HEK293 (cell line): ENCODE results near the gene KCNJ2.

Experiments
- CTCF ChIA-PET: fragments of 350-600 bp; formaldehyde crosslinking; extraction: SDS; loops from one replicate; lab custom pipeline; 2021; ENCODE audit warnings: antibody characterized with exemption; lab: Yijun Ruan, JAX
- POLR2A ChIA-PET: fragments of 300-600 bp; formaldehyde crosslinking; extraction: SDS; loops from one replicate; lab custom pipeline; 2020; ENCODE audit warnings: antibody characterized with exemption, inconsistent platforms; lab: Yijun Ruan, JAX
- H3K27ac ChIP-seq: fragments of 200-500 bp; sonication (Bioruptor generic); 2 replicates; pipeline ENCODE4 v1.5.1; 2014; ENCODE audit warnings: low read depth, low read length, control low read depth, inconsistent platforms; ENCODE audit errors: extremely low read depth
- H3K36me3 ChIP-seq, 2 experiments: fragments of 200-500 bp in 1 of 2; sonication (Bioruptor generic) in 1 of 2; 1 replicate in 1 of 2; 2 replicates in 1 of 2; pipeline ENCODE4 v1.5.1; 2014 to 2017; ENCODE audit warnings: inconsistent platforms in 2 of 2, low read length in 2 of 2; ENCODE audit not compliant: control insufficient read depth in 2 of 2, insufficient read depth in 1 of 2
- H3K4me1 ChIP-seq: fragments of 200-500 bp; sonication (Bioruptor generic); 2 replicates; pipeline ENCODE4 v1.5.1; 2014; ENCODE audit warnings: mild to moderate bottlenecking, low read length, inconsistent platforms; ENCODE audit not compliant: control insufficient read depth, insufficient read depth
- H3K4me3 ChIP-seq: 2 replicates; pipeline ENCODE4 v1.5.1; 2011; ENCODE audit warnings: low read depth, mild to moderate bottlenecking, control low read depth, low read length, moderate library complexity
- H3K9me3 ChIP-seq: fragments of 200-500 bp; sonication (Bioruptor generic); 2 replicates; pipeline ENCODE4 v1.5.1; 2014; ENCODE audit warnings: low read depth, low read length, inconsistent platforms; ENCODE audit not compliant: control insufficient read depth, insufficient read depth
- PRDM1 ChIP-seq: fragments of 450-650 bp; formaldehyde crosslinking; IDR thresholded peaks from 2 replicates; pipeline ENCODE4; 2016; ENCODE audit warnings: missing biosample characterization, missing genetic modification characterization
- RBAK ChIP-seq: fragments of 450-650 bp; formaldehyde crosslinking; IDR thresholded peaks from 2 replicates; pipeline ENCODE4 v1.5.1; 2016; ENCODE audit warnings: missing biosample characterization, missing genetic modification characterization
- ZBTB20 ChIP-seq: fragments of 450-650 bp; formaldehyde crosslinking; IDR thresholded peaks from 2 replicates; pipeline ENCODE4 v1.5.1; 2016; ENCODE audit warnings: missing biosample characterization, missing genetic modification characterization
- ZBTB7A ChIP-seq: fragments of 450-650 bp; formaldehyde crosslinking; IDR thresholded peaks from 2 replicates; pipeline ENCODE4 v1.5.1; 2016; ENCODE audit warnings: low read depth, missing biosample characterization, missing genetic modification characterization
- ZNF2 ChIP-seq: fragments of 450-650 bp; formaldehyde crosslinking; IDR thresholded peaks from 2 replicates; pipeline ENCODE4 v1.5.1; 2016; ENCODE audit warnings: missing biosample characterization, missing genetic modification characterization
- ZNF239 ChIP-seq: fragments of 450-650 bp; formaldehyde crosslinking; IDR thresholded peaks from 2 replicates; pipeline ENCODE4 v1.5.1; 2016; ENCODE audit warnings: missing biosample characterization, missing genetic modification characterization
- ZNF335 ChIP-seq: fragments of 450-650 bp; formaldehyde crosslinking; conservative IDR thresholded peaks from 2 replicates; pipeline ENCODE4 v1.5.1; 2016; ENCODE audit warnings: missing biosample characterization, missing genetic modification characterization
- ZNF350 ChIP-seq: fragments of 450-650 bp; formaldehyde crosslinking; IDR thresholded peaks from 2 replicates; pipeline ENCODE4 v1.5.0; 2017; ENCODE audit warnings: missing biosample characterization, mild to moderate bottlenecking, missing genetic modification characterization
- ZNF394 ChIP-seq: fragments of 450-650 bp; formaldehyde crosslinking; IDR thresholded peaks from 2 replicates; pipeline ENCODE4 v1.5.1; 2016; ENCODE audit warnings: missing biosample characterization, missing genetic modification characterization, mild to moderate bottlenecking, moderate library complexity, borderline replicate concordance
- ZNF548 ChIP-seq: fragments of 450-650 bp; formaldehyde crosslinking; IDR thresholded peaks from 2 replicates; pipeline ENCODE4 v1.5.1; 2016; ENCODE audit warnings: missing biosample characterization, missing genetic modification characterization
- ZNF600 ChIP-seq: fragments of 450-650 bp; formaldehyde crosslinking; IDR thresholded peaks from 2 replicates; pipeline ENCODE4 v1.5.1; 2016; ENCODE audit warnings: missing biosample characterization, missing genetic modification characterization
- ZNF660 ChIP-seq: fragments of 450-650 bp; IDR thresholded peaks from 2 replicates; pipeline ENCODE4 v1.5.1; 2018; ENCODE audit warnings: missing biosample characterization, mild to moderate bottlenecking, missing genetic modification characterization
- ZNF677 ChIP-seq: fragments of 450-650 bp; IDR thresholded peaks from 2 replicates; pipeline ENCODE4 v1.5.0; 2018; ENCODE audit warnings: missing biosample characterization, mild to moderate bottlenecking, missing genetic modification characterization, moderate library complexity
- TF ChIP-seq, protein P1 (sequence below): fragments of 450-650 bp; formaldehyde crosslinking; IDR thresholded peaks from 2 replicates; pipeline ENCODE4 v1.5.1; 2016; ENCODE audit warnings: missing biosample characterization, missing genetic modification characterization, borderline replicate concordance
- TF ChIP-seq, protein P2 (sequence below): fragments of 450-650 bp; formaldehyde crosslinking; IDR thresholded peaks from 2 replicates; pipeline ENCODE4 v1.5.1; 2017; ENCODE audit warnings: missing biosample characterization, missing genetic modification characterization
- TF ChIP-seq, protein P3 (sequence below): fragments of 450-650 bp; formaldehyde crosslinking; IDR thresholded peaks from 2 replicates; pipeline ENCODE4 v1.5.1; 2016; ENCODE audit warnings: missing biosample characterization, missing genetic modification characterization, low read depth

Gene KCNJ2

DNA sequence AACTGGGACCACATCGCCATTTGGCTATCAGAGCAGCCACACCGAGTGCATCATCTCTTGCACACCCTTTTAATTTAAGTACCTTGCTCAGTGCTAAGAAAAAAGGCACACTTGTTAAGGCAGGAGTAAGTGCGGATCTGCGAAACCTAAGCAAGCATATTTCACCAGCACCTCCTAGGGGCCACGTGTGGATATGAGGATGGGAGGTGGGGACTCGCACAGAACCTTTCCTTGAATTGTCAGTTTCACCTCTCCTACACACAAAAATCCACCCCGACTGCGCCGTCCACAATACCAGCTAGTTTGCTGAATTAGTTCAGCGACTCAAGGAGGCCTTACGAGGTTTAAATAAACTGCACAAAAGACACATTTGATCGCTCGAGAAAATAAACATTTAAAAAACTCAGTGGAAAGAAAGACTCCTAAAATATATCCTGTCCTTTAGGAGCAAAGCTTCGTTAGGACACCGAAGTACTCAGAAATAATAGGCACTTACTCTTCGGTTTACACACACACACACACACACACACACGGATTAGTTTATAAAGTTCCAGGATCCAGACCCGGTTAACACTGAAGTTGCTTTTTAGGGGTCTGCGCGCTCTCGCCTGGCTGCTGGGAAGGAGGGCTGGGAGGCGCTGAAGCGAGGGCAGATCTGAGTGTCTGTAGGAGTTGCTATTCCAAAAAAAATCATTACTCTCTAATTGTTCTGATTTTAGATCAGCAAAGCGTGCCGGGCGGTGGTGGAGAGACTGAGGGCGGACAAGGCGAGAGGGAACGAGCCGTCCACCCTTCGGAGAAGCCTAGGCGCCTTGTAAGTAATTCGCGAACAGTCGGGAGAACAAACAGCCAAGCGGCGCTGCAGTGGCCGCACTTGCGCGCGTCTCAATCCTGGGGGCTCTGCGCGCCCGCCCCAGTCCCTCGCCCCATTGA is 1.0 kb upstream of the KCNJ2 start (continued):
- TF ChIP-seq ZNF548: no peak

DNA sequence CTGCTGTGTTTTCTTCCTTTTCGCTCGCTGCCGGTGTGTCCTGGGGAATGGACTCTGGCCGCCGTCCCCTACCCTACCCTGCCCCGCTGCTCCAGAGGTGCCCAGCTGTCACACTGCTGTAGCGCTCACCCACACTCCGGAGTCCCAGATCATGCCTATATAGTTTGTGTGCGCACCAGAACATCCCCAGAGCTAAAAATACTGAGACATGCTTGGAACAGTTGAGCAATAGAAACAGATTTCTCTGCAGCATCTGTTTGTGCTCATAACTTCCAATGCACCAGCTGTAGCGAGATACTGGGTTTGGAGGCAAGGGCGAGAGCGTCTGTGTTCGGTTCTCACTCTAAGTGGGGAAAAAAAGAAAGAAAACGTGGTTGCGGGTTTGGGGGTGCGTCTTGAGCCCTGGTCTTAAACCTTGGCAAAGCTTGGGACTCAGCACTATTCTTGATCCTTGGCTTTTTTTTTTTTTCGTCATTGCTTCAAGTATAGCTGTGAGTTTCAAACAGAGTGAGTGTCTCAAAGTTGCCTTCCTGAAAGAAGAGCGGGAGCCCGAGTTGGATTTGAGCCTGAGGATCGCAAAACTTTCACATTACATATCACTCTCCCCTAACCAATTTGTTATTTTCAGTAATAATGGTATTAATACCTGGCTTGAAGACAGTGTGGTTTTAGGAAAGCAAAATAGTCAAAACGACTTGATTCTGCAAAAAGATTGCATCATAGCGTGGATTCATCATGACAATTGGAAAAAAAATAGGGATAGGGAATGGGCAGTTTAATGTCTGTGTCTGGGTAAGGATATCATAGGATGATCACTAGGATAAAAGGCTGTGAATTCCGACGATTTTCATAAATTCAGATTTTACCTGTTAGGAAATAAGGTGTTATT is 621 bp downstream of the KCNJ2 start:
- peaks cover 12% of the 10 kb centered on the region for H3K4me1 ChIP-seq
- CTCF ChIA-PET: interaction anchor here (0.6 to 3.0 kb wide), 5 partner anchors 11 to 601 kb away, joined by 3 to 16 read pairs (median 4); no protein-coding TSS in a partner anchor
- peak overlapping the region; percentile 82 for H3K4me3 ChIP-seq
- H3K36me3 ChIP-seq: peaks cover 0 to 2% of the 10 kb centered on the region in 2 experiments; a peak in 1 of 3 replicates
- peak overlapping the region; percentile 59; the same call in 1 of the 2 replicates for H3K27ac ChIP-seq
- peak; percentile 53 for TF ChIP-seq ZNF335 (tag by site-specific recombination)
- TF ChIP-seq, protein P1, sequence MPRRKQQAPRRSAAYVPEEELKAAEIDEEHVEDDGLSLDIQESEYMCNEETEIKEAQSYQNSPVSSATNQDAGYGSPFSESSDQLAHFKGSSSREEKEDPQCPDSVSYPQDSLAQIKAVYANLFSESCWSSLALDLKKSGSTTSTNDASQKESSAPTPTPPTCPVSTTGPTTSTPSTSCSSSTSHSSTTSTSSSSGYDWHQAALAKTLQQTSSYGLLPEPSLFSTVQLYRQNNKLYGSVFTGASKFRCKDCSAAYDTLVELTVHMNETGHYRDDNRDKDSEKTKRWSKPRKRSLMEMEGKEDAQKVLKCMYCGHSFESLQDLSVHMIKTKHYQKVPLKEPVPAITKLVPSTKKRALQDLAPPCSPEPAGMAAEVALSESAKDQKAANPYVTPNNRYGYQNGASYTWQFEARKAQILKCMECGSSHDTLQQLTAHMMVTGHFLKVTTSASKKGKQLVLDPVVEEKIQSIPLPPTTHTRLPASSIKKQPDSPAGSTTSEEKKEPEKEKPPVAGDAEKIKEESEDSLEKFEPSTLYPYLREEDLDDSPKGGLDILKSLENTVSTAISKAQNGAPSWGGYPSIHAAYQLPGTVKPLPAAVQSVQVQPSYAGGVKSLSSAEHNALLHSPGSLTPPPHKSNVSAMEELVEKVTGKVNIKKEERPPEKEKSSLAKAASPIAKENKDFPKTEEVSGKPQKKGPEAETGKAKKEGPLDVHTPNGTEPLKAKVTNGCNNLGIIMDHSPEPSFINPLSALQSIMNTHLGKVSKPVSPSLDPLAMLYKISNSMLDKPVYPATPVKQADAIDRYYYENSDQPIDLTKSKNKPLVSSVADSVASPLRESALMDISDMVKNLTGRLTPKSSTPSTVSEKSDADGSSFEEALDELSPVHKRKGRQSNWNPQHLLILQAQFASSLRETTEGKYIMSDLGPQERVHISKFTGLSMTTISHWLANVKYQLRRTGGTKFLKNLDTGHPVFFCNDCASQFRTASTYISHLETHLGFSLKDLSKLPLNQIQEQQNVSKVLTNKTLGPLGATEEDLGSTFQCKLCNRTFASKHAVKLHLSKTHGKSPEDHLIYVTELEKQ (tag by site-specific recombination): no peak
- TF ChIP-seq ZNF600: peak; percentile 40
- TF ChIP-seq ZNF677: no peak
- TF ChIP-seq, protein P2, sequence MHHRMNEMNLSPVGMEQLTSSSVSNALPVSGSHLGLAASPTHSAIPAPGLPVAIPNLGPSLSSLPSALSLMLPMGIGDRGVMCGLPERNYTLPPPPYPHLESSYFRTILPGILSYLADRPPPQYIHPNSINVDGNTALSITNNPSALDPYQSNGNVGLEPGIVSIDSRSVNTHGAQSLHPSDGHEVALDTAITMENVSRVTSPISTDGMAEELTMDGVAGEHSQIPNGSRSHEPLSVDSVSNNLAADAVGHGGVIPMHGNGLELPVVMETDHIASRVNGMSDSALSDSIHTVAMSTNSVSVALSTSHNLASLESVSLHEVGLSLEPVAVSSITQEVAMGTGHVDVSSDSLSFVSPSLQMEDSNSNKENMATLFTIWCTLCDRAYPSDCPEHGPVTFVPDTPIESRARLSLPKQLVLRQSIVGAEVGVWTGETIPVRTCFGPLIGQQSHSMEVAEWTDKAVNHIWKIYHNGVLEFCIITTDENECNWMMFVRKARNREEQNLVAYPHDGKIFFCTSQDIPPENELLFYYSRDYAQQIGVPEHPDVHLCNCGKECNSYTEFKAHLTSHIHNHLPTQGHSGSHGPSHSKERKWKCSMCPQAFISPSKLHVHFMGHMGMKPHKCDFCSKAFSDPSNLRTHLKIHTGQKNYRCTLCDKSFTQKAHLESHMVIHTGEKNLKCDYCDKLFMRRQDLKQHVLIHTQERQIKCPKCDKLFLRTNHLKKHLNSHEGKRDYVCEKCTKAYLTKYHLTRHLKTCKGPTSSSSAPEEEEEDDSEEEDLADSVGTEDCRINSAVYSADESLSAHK (tag by site-specific recombination): peak; percentile 95
- 0 out of 2 replicates have a peak, but pooled peaks have one; percentile 17 for TF ChIP-seq ZBTB20 (tag by site-specific recombination)
- TF ChIP-seq ZNF660 (tag by site-specific recombination): 0 out of 2 replicates have a peak, but pooled peaks have one; percentile 15
- TF ChIP-seq, protein P3, sequence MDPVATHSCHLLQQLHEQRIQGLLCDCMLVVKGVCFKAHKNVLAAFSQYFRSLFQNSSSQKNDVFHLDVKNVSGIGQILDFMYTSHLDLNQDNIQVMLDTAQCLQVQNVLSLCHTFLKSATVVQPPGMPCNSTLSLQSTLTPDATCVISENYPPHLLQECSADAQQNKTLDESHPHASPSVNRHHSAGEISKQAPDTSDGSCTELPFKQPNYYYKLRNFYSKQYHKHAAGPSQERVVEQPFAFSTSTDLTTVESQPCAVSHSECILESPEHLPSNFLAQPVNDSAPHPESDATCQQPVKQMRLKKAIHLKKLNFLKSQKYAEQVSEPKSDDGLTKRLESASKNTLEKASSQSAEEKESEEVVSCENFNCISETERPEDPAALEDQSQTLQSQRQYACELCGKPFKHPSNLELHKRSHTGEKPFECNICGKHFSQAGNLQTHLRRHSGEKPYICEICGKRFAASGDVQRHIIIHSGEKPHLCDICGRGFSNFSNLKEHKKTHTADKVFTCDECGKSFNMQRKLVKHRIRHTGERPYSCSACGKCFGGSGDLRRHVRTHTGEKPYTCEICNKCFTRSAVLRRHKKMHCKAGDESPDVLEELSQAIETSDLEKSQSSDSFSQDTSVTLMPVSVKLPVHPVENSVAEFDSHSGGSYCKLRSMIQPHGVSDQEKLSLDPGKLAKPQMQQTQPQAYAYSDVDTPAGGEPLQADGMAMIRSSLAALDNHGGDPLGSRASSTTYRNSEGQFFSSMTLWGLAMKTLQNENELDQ (tag by site-specific recombination): no peak
- TF ChIP-seq ZNF2 (tag by site-specific recombination): peak; percentile 42; the same call in 1 of the 2 replicates
- TF ChIP-seq RBAK: no peak
- 0 out of 2 replicates have a peak, but pooled peaks have one; percentile 13 for TF ChIP-seq ZBTB7A
- TF ChIP-seq PRDM1: peak; percentile 42; the same call in 1 of the 2 replicates
- 0 out of 2 replicates have a peak, but pooled peaks have one; percentile 47 for TF ChIP-seq ZNF239
- TF ChIP-seq ZNF394 (tag by site-specific recombination): peak; percentile 6; the same call in 1 of the 2 replicates
- TF ChIP-seq ZNF350 (tag by site-specific recombination): no peak
- POLR2A ChIA-PET: interaction anchor here (0.6 kb wide), 1 partner anchor 129 kb away, joined by 3 read pairs; no protein-coding TSS in a partner anchor
- H3K9me3 ChIP-seq: no peaks in the 10 kb centered on the region
